Large intestine (tissue), 3 donors: ENCODE measurements around the gene ATXN7L1. TPM values are rescaled to one million over a fixed set of nuclear protein-coding genes. Genes with fewer than 3 reads are reported as not detected.

Experiments used
- DNase-seq, 2 donors: peaks; one replicate each; pipeline versions ENCODE4 v3.0.0 to v3.0.0-alpha.2; 2013
- H3K27ac ChIP-seq: one replicate; pipeline ENCODE4 v1.5.1; 2013; ENCODE audit warnings: low read length
- H3K27me3 ChIP-seq: 2 replicates; pipeline ENCODE4 v1.6.1; 2013; ENCODE audit warnings: low read length; ENCODE audit not compliant: control insufficient read depth, insufficient read depth
- H3K36me3 ChIP-seq: 2 replicates; pipeline ENCODE4 v1.6.1; 2013; ENCODE audit warnings: low read length; ENCODE audit not compliant: control insufficient read depth, insufficient read depth
- H3K4me1 ChIP-seq: one replicate; pipeline ENCODE4 v1.6.1; 2013; ENCODE audit warnings: low read length; ENCODE audit not compliant: control insufficient read depth, insufficient read depth
- H3K4me3 ChIP-seq: one replicate; pipeline ENCODE4 v1.5.1; 2013; ENCODE audit warnings: low read length
- H3K9me3 ChIP-seq: one replicate; pipeline ENCODE4 v1.6.1; 2013; ENCODE audit warnings: mild to moderate bottlenecking, low read depth, low read length, moderate library complexity; ENCODE audit not compliant: control insufficient read depth
- WGBS: methylation state at CpG from one replicate; pipeline ENCODE4 v1.1.5; 2013; ENCODE audit warnings: low lambda C conversion rate; ENCODE audit not compliant: insufficient coverage; 5-methylcytosine and 5-hydroxymethylcytosine counted together
- polyA plus RNA-seq: library from polyadenylated mRNA; unstranded; fragments of 120-200 nt; gene quantifications from one replicate; pipeline ENCODE4 v1.2.1, GENCODE V29; 2013

ATXN7L1 gene
- polyA plus RNA-seq, 1 donor = 24.3 TPM

- H3K27me3 ChIP-seq = no peaks in the 10 kb centered on the region
- no peaks in the 10 kb centered on the region for H3K4me1 ChIP-seq
- no peak overlapping the region for H3K4me3 ChIP-seq
- H3K27ac ChIP-seq = no peak overlapping the region
- no CpG with 5 or more reads among the region's 1 CpG for WGBS
- no peaks in the 10 kb centered on the region for H3K9me3 ChIP-seq
- DNase-seq = no peak
- H3K36me3 ChIP-seq = peaks cover 55% of the 10 kb centered on the region
Observed at GRCh38 chr7:105559926-105560325, 316.5 kb downstream of the ATXN7L1 start.

Other genes with a start within 250 kb of the ATXN7L1 start
- gene CDHR3, start 86.7 kb upstream of the ATXN7L1 start, polyA plus RNA-seq = 36.0 TPM
- 97.0 TPM for gene SYPL1, start 235.7 kb upstream of the ATXN7L1 start, polyA plus RNA-seq